ENCODE measurements around the gene TBC1D1. TPM values are rescaled to one million over a fixed set of nuclear protein-coding genes. Genes with fewer than 3 reads are reported as not detected.

Gene TBC1D1
- total and polyA plus RNA-seq, 2 of the 8 experiments (the other 6 are each of a cell fraction or from before 2014, with no cell fraction given) = 96.9 to 162 TPM

- TF ChIP-seq GABPA (IDR thresholded peaks at IDR 0.05; ENCODE audit: borderline replicate concordance, insufficient read depth, low read length) = no peak
- TF ChIP-seq PHF8 (conservative IDR thresholded peaks at IDR 0.05; ENCODE audit: low read depth, low read length) = no peak
- TF ChIP-seq ASH2L (IDR thresholded peaks at IDR 0.05; ENCODE audit: low read length) = no peak
- TF ChIP-seq CBX5 (IDR thresholded peaks at IDR 0.05; ENCODE audit: low read depth, low read length) = no peak
- TF ChIP-seq JUND (IDR thresholded peaks at IDR 0.05; ENCODE audit: low read length) = no peak
- TF ChIP-seq CEBPB (IDR thresholded peaks at IDR 0.05; ENCODE audit: low read depth, low read length) = no peak
Observed at GRCh38 chr4:38150766-38151165, 259.9 kb downstream of the TBC1D1 start (continued).
